Measurements from ENCODE around the gene LYVE1.

DNA sequence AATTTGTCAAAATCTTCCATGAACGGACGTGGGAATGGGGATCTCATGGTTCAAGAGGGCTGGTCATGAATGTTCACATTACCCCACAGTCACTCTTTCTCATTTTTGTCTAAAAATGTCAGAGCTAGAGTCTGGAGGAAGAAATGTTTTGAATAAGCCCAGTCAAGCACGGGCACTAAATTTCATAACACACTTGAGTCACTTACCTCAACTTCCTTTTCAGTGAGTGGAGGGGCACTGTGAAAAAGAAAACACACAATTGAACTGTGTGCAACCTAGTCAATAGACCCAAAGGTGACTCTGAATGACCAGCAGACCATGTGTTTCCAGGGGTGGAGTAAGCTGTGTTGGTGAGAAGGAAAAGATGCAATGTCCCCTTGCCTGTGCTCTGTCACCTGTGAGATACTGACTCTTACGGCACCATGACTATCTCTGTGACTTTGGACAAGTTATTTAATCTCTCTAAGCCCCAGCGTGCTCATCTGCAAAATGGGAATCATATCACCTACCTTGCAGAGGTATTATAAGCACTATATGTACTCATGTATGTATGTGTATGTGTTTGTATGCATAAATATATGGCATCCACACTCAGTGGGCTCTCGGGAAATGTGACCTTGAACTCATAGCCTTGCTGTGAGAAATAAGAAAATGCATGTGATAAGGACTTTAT is 38.2 kb upstream of the LYVE1 start:
- TF ChIP-seq, protein P1, sequence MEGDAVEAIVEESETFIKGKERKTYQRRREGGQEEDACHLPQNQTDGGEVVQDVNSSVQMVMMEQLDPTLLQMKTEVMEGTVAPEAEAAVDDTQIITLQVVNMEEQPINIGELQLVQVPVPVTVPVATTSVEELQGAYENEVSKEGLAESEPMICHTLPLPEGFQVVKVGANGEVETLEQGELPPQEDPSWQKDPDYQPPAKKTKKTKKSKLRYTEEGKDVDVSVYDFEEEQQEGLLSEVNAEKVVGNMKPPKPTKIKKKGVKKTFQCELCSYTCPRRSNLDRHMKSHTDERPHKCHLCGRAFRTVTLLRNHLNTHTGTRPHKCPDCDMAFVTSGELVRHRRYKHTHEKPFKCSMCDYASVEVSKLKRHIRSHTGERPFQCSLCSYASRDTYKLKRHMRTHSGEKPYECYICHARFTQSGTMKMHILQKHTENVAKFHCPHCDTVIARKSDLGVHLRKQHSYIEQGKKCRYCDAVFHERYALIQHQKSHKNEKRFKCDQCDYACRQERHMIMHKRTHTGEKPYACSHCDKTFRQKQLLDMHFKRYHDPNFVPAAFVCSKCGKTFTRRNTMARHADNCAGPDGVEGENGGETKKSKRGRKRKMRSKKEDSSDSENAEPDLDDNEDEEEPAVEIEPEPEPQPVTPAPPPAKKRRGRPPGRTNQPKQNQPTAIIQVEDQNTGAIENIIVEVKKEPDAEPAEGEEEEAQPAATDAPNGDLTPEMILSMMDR (conservative IDR thresholded peaks at IDR 0.05) = no peak
- TF ChIP-seq EZH2 (IDR thresholded peaks at IDR 0.05; ENCODE audit: low read depth) = no peak
